HG02623 (cell line): ENCODE results near the gene DTYMK.
"Not testable (repeated sequence)": the region's sequence is repeated elsewhere in the genome, so short reads cannot be mapped to it uniquely, and the experiment has no call there.

Experiments
- ATAC-seq: cut with Tn5 transposase; IDR thresholded peaks from one replicate; pipeline ENCODE4 v1.9.1; 2021; ENCODE audit warnings: moderate library complexity; ENCODE audit not compliant: unreplicated experiment

DTYMK gene

GRCh38 chr2:241673189-241673663 is 13.4 kb downstream of the DTYMK start:
- ATAC-seq = no peak

- ATAC-seq = no peak
These were observed 14.1 kb downstream of the DTYMK start for GRCh38 chr2:241672243-241673188.

- ATAC-seq = no peak
These were observed 15.0 kb downstream of the DTYMK start for GRCh38 chr2:241671457-241672240.

- no peak for ATAC-seq
These were observed 16.1 kb downstream of the DTYMK start for GRCh38 chr2:241670333-241671110.

- ATAC-seq = no peak
These were observed 17.8 kb downstream of the DTYMK start for GRCh38 chr2:241668839-241669238.

GRCh38 chr2:241668354-241668753 is 18.3 kb downstream of the DTYMK start:
- ATAC-seq = no peak

- ATAC-seq = no peak
These were observed 19.8 kb downstream of the DTYMK start for GRCh38 chr2:241666627-241667400.

GRCh38 chr2:241665731-241666440 is 20.7 kb downstream of the DTYMK start:
- no peak for ATAC-seq

- not testable (repeated sequence) for ATAC-seq
These were observed 23.9 kb downstream of the DTYMK start for GRCh38 chr2:241662731-241663130.

GRCh38 chr2:241660593-241661213 is 25.9 kb downstream of the DTYMK start:
- no peak for ATAC-seq

- no peak for ATAC-seq
These were observed 27.4 kb downstream of the DTYMK start for GRCh38 chr2:241659150-241659739.

GRCh38 chr2:241658296-241658695 is 28.3 kb downstream of the DTYMK start:
- ATAC-seq = no peak

GRCh38 chr2:241657786-241658254 is 28.8 kb downstream of the DTYMK start:
- no peak for ATAC-seq

GRCh38 chr2:241656190-241656741 is 30.3 kb downstream of the DTYMK start:
- no peak for ATAC-seq

- ATAC-seq = no peak
These were observed 31.0 kb downstream of the DTYMK start for GRCh38 chr2:241655516-241656189.

GRCh38 chr2:241654551-241654950 is 32.1 kb downstream of the DTYMK start:
- ATAC-seq = no peak

- no peak for ATAC-seq
These were observed 33.3 kb downstream of the DTYMK start for GRCh38 chr2:241653210-241653750.
